Astrocyte (in vitro differentiated cells and primary cell): Measurements from ENCODE around the gene NCOA5.

Source experiments
- EZH2 ChIP-seq: IDR thresholded peaks from 2 replicates; pipeline ENCODE4 v1.6.1; 2012; ENCODE audit warnings: mild to moderate bottlenecking, low read length, inconsistent platforms; ENCODE audit not compliant: insufficient read depth
- TF ChIP-seq, protein P1 (sequence below): IDR thresholded peaks from 2 replicates; pipeline ENCODE4 v1.5.1; 2011; ENCODE audit warnings: low read depth, mild to moderate bottlenecking, inconsistent platforms, low read length, moderate library complexity; ENCODE audit not compliant: insufficient read depth

DNA sequence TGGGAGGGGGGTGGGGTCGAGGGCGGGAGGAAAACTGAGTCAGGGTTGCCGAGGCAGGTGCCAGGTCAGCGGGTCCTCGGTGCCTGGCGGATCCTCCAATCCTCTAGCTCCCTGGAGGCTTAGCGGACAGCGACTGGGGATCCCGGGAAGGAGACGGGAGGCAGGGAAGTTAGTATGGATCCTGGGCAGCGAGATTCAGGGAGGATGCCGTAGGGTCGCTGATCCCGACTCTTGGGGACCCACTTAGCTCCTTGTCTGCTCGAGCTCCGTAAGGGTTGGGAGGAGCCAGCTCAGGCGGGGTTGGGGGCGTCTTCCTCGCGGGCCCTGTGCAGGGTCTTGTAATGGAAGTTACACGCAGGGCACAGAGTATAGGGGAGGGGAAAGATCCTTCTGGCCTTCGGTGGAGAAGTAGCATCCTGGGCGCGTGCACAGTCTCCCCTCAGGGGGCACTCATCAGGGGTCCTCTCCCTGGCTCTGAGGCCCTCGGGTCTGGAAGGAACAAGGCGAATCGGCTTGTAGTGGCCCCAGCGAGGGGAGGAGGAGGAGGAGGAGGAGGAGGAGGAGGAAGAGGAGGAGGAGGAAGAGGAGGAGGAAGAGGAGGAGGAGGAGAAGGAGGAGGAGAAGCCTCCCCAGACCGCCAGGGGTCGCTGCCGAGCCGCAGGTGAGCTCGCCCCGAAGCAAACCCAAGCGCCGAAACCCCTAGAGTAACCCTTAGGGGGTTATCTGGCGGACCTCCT is 67.2 kb downstream of the NCOA5 start:
- TF ChIP-seq, protein P1, sequence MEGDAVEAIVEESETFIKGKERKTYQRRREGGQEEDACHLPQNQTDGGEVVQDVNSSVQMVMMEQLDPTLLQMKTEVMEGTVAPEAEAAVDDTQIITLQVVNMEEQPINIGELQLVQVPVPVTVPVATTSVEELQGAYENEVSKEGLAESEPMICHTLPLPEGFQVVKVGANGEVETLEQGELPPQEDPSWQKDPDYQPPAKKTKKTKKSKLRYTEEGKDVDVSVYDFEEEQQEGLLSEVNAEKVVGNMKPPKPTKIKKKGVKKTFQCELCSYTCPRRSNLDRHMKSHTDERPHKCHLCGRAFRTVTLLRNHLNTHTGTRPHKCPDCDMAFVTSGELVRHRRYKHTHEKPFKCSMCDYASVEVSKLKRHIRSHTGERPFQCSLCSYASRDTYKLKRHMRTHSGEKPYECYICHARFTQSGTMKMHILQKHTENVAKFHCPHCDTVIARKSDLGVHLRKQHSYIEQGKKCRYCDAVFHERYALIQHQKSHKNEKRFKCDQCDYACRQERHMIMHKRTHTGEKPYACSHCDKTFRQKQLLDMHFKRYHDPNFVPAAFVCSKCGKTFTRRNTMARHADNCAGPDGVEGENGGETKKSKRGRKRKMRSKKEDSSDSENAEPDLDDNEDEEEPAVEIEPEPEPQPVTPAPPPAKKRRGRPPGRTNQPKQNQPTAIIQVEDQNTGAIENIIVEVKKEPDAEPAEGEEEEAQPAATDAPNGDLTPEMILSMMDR: peak; percentile 24
- no peak for TF ChIP-seq EZH2
